ENCODE measurements around the gene HIF3A.

HIF3A gene

GRCh38 chr19:46284635-46285034, 12.2 kb upstream of the HIF3A start:
- DNase-seq (ENCODE audit: low read depth): no peak
- H3K4me3 ChIP-seq (ENCODE audit: low read depth, low read length): no peak overlapping the region
- no peak for TF ChIP-seq CTCF (conservative IDR thresholded peaks at IDR 0.05; ENCODE audit: low read depth, low read length)

GRCh38 chr19:46287585-46287984, 9.3 kb upstream of the HIF3A start:
- TF ChIP-seq CTCF (conservative IDR thresholded peaks at IDR 0.05; ENCODE audit: low read depth, low read length): no peak
- DNase-seq (ENCODE audit: low read depth): peak; percentile 35
- H3K4me3 ChIP-seq (ENCODE audit: low read depth, low read length): no peak overlapping the region

GRCh38 chr19:46288896-46289588, 7.8 kb upstream of the HIF3A start:
- TF ChIP-seq CTCF (conservative IDR thresholded peaks at IDR 0.05; ENCODE audit: low read depth, low read length): no peak
- no peak overlapping the region for H3K4me3 ChIP-seq (ENCODE audit: low read depth, low read length)
- peak; percentile 97 for DNase-seq (ENCODE audit: low read depth)

GRCh38 chr19:46289724-46290619, 6.9 kb upstream of the HIF3A start:
- no peak overlapping the region for H3K4me3 ChIP-seq (ENCODE audit: low read depth, low read length)
- no peak for TF ChIP-seq CTCF (conservative IDR thresholded peaks at IDR 0.05; ENCODE audit: low read depth, low read length)
- no peak for DNase-seq (ENCODE audit: low read depth)

GRCh38 chr19:46291829-46292228, 5.0 kb upstream of the HIF3A start:
- no peak for TF ChIP-seq CTCF (conservative IDR thresholded peaks at IDR 0.05; ENCODE audit: low read depth, low read length)
- no peak for DNase-seq (ENCODE audit: low read depth)
- no peak overlapping the region for H3K4me3 ChIP-seq (ENCODE audit: low read depth, low read length)

GRCh38 chr19:46294494-46294893, 2.3 kb upstream of the HIF3A start:
- no peak for TF ChIP-seq CTCF (conservative IDR thresholded peaks at IDR 0.05; ENCODE audit: low read depth, low read length)
- DNase-seq (ENCODE audit: low read depth): no peak
- H3K4me3 ChIP-seq (ENCODE audit: low read depth, low read length): no peak overlapping the region

Data from choroid plexus epithelial cell (primary cell).